Upper lobe of right lung (tissue), 1 donor: ENCODE data around the gene CD37. TPM values are rescaled to one million over a fixed set of nuclear protein-coding genes. Genes with fewer than 3 reads are reported as not detected.

ENCODE experiments used
- ATAC-seq: fragments of 200-7000 bp; cut with Tn5 transposase; one replicate; pipeline ENCODE4 v1.9.1; 2020; ENCODE audit warnings: mild to moderate bottlenecking, moderate library complexity
- DNase-seq: peaks from one replicate; pipeline ENCODE4 v3.0.0-alpha.2; 2020
- H3K27ac ChIP-seq: fragments of 200-600 bp; one replicate; pipeline ENCODE4 v1.8.0; 2022
- H3K27me3 ChIP-seq: fragments of 200-600 bp; one replicate; pipeline ENCODE4 v1.8.0; 2022; ENCODE audit warnings: mild to moderate bottlenecking
- H3K36me3 ChIP-seq: fragments of 200-600 bp; one replicate; pipeline ENCODE4 v1.8.0; 2022
- H3K4me1 ChIP-seq: fragments of 200-600 bp; one replicate; pipeline ENCODE4 v1.8.0; 2022
- H3K4me3 ChIP-seq: fragments of 200-600 bp; one replicate; pipeline ENCODE4 v1.8.0; 2022; ENCODE audit warnings: mild to moderate bottlenecking
- H3K9me3 ChIP-seq: fragments of 200-600 bp; one replicate; pipeline ENCODE4 v1.8.0; 2022
- CTCF ChIP-seq: fragments of 200-600 bp; IDR thresholded peaks from one replicate; pipeline ENCODE4 v1.8.0; 2022; ENCODE audit warnings: antibody characterized with exemption
- intact Hi-C: fragments of 100-400 bp; cut with DNase I; formaldehyde crosslinking; loops from one replicate; pipeline ENCODE4 v1.11.0; 2022
- total RNA-seq: library from RNA; stranded (reverse); fragmentation: NEBNext Ultra II Directional; extraction: Animal tissue kit (Norgen Biotek cat#: 25700); gene quantifications from one replicate; pipeline ENCODE4 v1.2.1, GENCODE V29; 2021
- donor health status: DM: no; HTN: yes; CAD: no; lungs with severe emphysema.

The CD37 gene
- total RNA-seq, 1 donor from 2014 or later: 101 TPM

GRCh38 chr19:49338023-49338677 is 2.9 kb downstream of the CD37 start:
- Histone ChIP-seq H3K4me3 (peak overlapping the region; percentile 54), H3K9me3 (no peaks in the 10 kb centered on the region), H3K36me3 (peaks cover 20% of the 10 kb centered on the region), H3K27me3 (no peaks in the 10 kb centered on the region), H3K4me1 (peaks cover 13% of the 10 kb centered on the region), H3K27ac (no peak overlapping the region)
- DNase-seq: peak; percentile 66
- no peak for TF ChIP-seq CTCF
- no peak for ATAC-seq
- intact Hi-C loops: no loop called here

- no peak for TF ChIP-seq CTCF
- ATAC-seq (peak; percentile 82), DNase-seq (peak; percentile 95)
- Histone ChIP-seq H3K4me1 (peaks cover 11% of the 10 kb centered on the region), H3K36me3 (peaks cover 25% of the 10 kb centered on the region), H3K9me3 (no peaks in the 10 kb centered on the region), H3K27me3 (no peaks in the 10 kb centered on the region), H3K27ac (peak overlapping the region; percentile 47), H3K4me3 (peak overlapping the region; percentile 54)
- intact Hi-C loops: no loop called here
Observed at GRCh38 chr19:49338691-49339300, 3.6 kb downstream of the CD37 start.

GRCh38 chr19:49339301-49340068 is 4.3 kb downstream of the CD37 start:
- H3K9me3 ChIP-seq: no peaks in the 10 kb centered on the region
- ATAC-seq (peak; percentile 89), DNase-seq (peak; percentile 92)
- H3K4me1 ChIP-seq: peaks cover 5% of the 10 kb centered on the region
- H3K4me3 ChIP-seq: peak overlapping the region; percentile 54
- TF ChIP-seq CTCF: no peak
- H3K27ac ChIP-seq: peak overlapping the region; percentile 84
- H3K36me3 ChIP-seq: peaks cover 31% of the 10 kb centered on the region
- intact Hi-C loops: no loop called here
- no peaks in the 10 kb centered on the region for H3K27me3 ChIP-seq

GRCh38 chr19:49340069-49340864 is 5.1 kb downstream of the CD37 start:
- DNase-seq (peak; percentile 85), ATAC-seq (peak; percentile 56)
- Histone ChIP-seq H3K9me3 (no peaks in the 10 kb centered on the region), H3K36me3 (peaks cover 38% of the 10 kb centered on the region), H3K4me3 (peak overlapping the region; percentile 54), H3K27ac (peak overlapping the region; percentile 84), H3K4me1 (no peaks in the 10 kb centered on the region), H3K27me3 (no peaks in the 10 kb centered on the region)
- no peak for TF ChIP-seq CTCF
- intact Hi-C loops: no loop called here
